SK-N-SH treated with all-trans-retinoic acid at 6 μM for 48 hours (cell line): ENCODE data around the gene SFN.

ENCODE experiments used
- PATZ1 ChIP-seq: fragments of 250-450 bp; sonication (Bioruptor Pico); IDR thresholded peaks from 2 replicates; pipeline ENCODE4 v1.8.0; 2020; ENCODE audit warnings: mild to moderate bottlenecking, moderate library complexity, borderline replicate concordance
- PPARA ChIP-seq: fragments of 250-450 bp; sonication (Bioruptor Pico); IDR thresholded peaks from 2 replicates; pipeline ENCODE4 v1.5.0; 2020; ENCODE audit warnings: mild to moderate bottlenecking, borderline replicate concordance
- RARB ChIP-seq: fragments of 250-450 bp; sonication (Bioruptor Pico); IDR thresholded peaks from 2 replicates; pipeline ENCODE4 v1.8.0; 2021; ENCODE audit warnings: mild to moderate bottlenecking, moderate library complexity
- SNAI2 ChIP-seq: fragments of 250-450 bp; sonication (Bioruptor Pico); IDR thresholded peaks from 2 replicates; pipeline ENCODE4 v1.5.0; 2020; ENCODE audit warnings: mild to moderate bottlenecking, moderate library complexity

DNA sequence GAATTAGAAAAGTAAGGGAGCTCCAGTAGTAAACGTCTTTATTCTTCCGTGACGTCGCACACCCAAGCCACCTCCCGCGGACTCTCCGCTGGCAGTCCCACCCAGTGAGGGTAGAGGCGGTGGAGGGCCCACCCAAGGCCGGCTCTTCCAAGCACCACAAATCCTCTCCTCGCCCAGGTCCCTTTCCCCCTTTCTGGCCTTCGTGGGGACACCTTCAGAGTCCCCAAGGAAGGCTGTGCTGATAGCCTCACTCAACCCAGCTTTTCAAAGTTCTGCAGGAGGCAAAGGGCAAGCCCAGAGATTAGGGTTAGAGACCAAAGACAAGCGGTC is 27.5 kb downstream of the SFN start:
- no peak for TF ChIP-seq SNAI2 (CRISPR knock-in tag)
- TF ChIP-seq PATZ1 (CRISPR knock-in tag) = no peak
- TF ChIP-seq RARB (CRISPR knock-in tag) = no peak
- no peak for TF ChIP-seq PPARA (CRISPR knock-in tag)
